Vagina (tissue), 2 donors: ENCODE measurements around the gene DBH.

Experiments
- CTCF ChIP-seq, 3 experiments: fragments of 450-650 bp in 2 of 3; fragments of 200-600 bp in 1 of 3; sonication (generic) in 1 of 3; IDR thresholded peaks; one replicate each; pipeline ENCODE4 v1.5.1; 2017 to 2019; ENCODE audit warnings: antibody characterized with exemption in 3 of 3, mild to moderate bottlenecking in 2 of 3, moderate library complexity in 2 of 3
- POLR2A ChIP-seq, 2 donors: fragments of 450-650 bp; IDR thresholded peaks; one replicate each; pipeline ENCODE4 v1.6.1; 2017; ENCODE audit warnings: antibody characterized with exemption in 2 of 2, mild to moderate bottlenecking in 2 of 2, moderate library complexity in 2 of 2

- no peak for TF ChIP-seq POLR2A (IDR thresholded peaks at IDR 0.05)
- no peak for TF ChIP-seq CTCF (IDR thresholded peaks at IDR 0.05)
These were observed 44.9 kb upstream of the DBH start for GRCh38 chr9:133591116-133591910.
